GM04504 (cell line): ENCODE data around the gene CD248.
A peak's percentile ranks its signal among the peaks of the same experiment; 100 is the strongest.
"Not testable (repeated sequence)": the region's sequence is repeated elsewhere in the genome, so short reads cannot be mapped to it uniquely, and the experiment has no call there.

ENCODE experiments used
- DNase-seq: peaks from one replicate; pipeline ENCODE4 v3.0.0-alpha.2; 2012; ENCODE audit warnings: low read depth

Gene CD248

GRCh38 chr11:66288671-66289547 lies 27.9 kb downstream of the CD248 start, which contains the start of gene YIF1A:
Gene YIF1A (minus strand): TSS chr11:66289143. CDS start chr11:66288985, 158 bp downstream.
- DNase-seq, result peak; percentile 99

- no peak for DNase-seq
Measured at GRCh38 chr11:66287889-66288670, 28.8 kb downstream of the CD248 start.

- DNase-seq, result no peak
Measured at GRCh38 chr11:66287211-66287888, 29.5 kb downstream of the CD248 start.

- no peak for DNase-seq
Measured at GRCh38 chr11:66286699-66287098, 30.1 kb downstream of the CD248 start.

- DNase-seq, result no peak
Measured at GRCh38 chr11:66285250-66285947, 31.4 kb downstream of the CD248 start.

GRCh38 chr11:66284526-66285078 lies 32.2 kb downstream of the CD248 start:
- no peak for DNase-seq

- no peak for DNase-seq
Measured at GRCh38 chr11:66283461-66284105, 33.3 kb downstream of the CD248 start.

- DNase-seq, result peak; percentile 83
Measured at GRCh38 chr11:66282468-66283455, 34.1 kb downstream of the CD248 start.

GRCh38 chr11:66281776-66282467 lies 34.9 kb downstream of the CD248 start:
- no peak for DNase-seq

- DNase-seq, result no peak
Measured at GRCh38 chr11:66281001-66281400, 35.8 kb downstream of the CD248 start.

- DNase-seq, result no peak
Measured at GRCh38 chr11:66280428-66280827, 36.4 kb downstream of the CD248 start.

- no peak for DNase-seq
Measured at GRCh38 chr11:66279092-66279734, 37.6 kb downstream of the CD248 start.

- no peak for DNase-seq
Measured at GRCh38 chr11:66278363-66279091, 38.3 kb downstream of the CD248 start.

- no peak for DNase-seq
Measured at GRCh38 chr11:66277471-66278362, 39.1 kb downstream of the CD248 start, which contains the start of gene CNIH2. Gene CNIH2 (plus strand): TSS chr11:66278175. CDS start chr11:66278457, 282 bp downstream.

GRCh38 chr11:66277064-66277463 lies 39.8 kb downstream of the CD248 start:
- DNase-seq, result not testable (repeated sequence)

- not testable (repeated sequence) for DNase-seq
Measured at GRCh38 chr11:66276619-66277018, 40.2 kb downstream of the CD248 start.
